Lung (tissue), 12 donors: ENCODE measurements around the gene BPIFB3. TPM values are rescaled to one million over a fixed set of nuclear protein-coding genes. Genes with fewer than 3 reads are reported as not detected.

ENCODE experiments used
- ATAC-seq: fragments of 200-7000 bp; cut with Tn5 transposase; one replicate; pipeline ENCODE4 v1.9.1; 2020; ENCODE audit warnings: moderate number of reproducible peaks; ENCODE audit not compliant: insufficient read depth, low FRiP score
- DNase-seq, 3 donors: peaks; one replicate each; pipeline ENCODE4 v3.0.0-alpha.2; 2013 to 2017
- H3K27ac ChIP-seq, 2 donors: one replicate each; pipeline ENCODE4 v1.5.1; 2013; ENCODE audit warnings: mild to moderate bottlenecking in 2 of 2, moderate library complexity in 2 of 2, control low read depth in 1 of 2, inconsistent platforms in 1 of 2, low read depth in 1 of 2, low read length in 1 of 2
- H3K27me3 ChIP-seq, 3 donors: one replicate each; pipeline ENCODE4 v1.5.1; 2013; ENCODE audit warnings: low read length in 2 of 3; ENCODE audit not compliant: control insufficient read depth in 3 of 3, insufficient read depth in 3 of 3
- H3K36me3 ChIP-seq, 4 donors: one replicate each; pipeline ENCODE4 v1.5.1; 2013; ENCODE audit warnings: low read length in 4 of 4, mild to moderate bottlenecking in 1 of 4, moderate library complexity in 1 of 4; ENCODE audit not compliant: control insufficient read depth in 4 of 4, insufficient read depth in 4 of 4
- H3K4me1 ChIP-seq, 5 donors: one replicate each; pipeline ENCODE4 v1.5.1; 2013; ENCODE audit warnings: low read length in 5 of 5, mild to moderate bottlenecking in 2 of 5, moderate library complexity in 1 of 5; ENCODE audit not compliant: control insufficient read depth in 5 of 5, insufficient read depth in 5 of 5
- H3K4me3 ChIP-seq: one replicate; pipeline ENCODE4 v1.5.1; 2013; ENCODE audit warnings: mild to moderate bottlenecking, control low read depth, moderate library complexity
- H3K9ac ChIP-seq, 2 donors: one replicate each; pipeline ENCODE4 v1.5.1; 2013; ENCODE audit warnings: low read length in 2 of 2, control low read depth in 1 of 2; ENCODE audit not compliant: insufficient read depth in 1 of 2
- H3K9me3 ChIP-seq, 4 donors: one replicate each; pipeline ENCODE4 v1.5.1; 2013; ENCODE audit warnings: low read length in 3 of 4, mild to moderate bottlenecking in 1 of 4, moderate library complexity in 1 of 4; ENCODE audit not compliant: control insufficient read depth in 4 of 4, insufficient read depth in 3 of 4
- CTCF ChIP-seq: IDR thresholded peaks from 2 replicates; pipeline ENCODE4 v1.5.1; 2012; ENCODE audit warnings: mild to moderate bottlenecking; ENCODE audit errors: control extremely low read depth, extremely low read depth
- WGBS, 2 donors: extraction: QIAGEN DNeasy Blood & Tissue Kit; methylation state at CpG; one replicate each; pipeline ENCODE4 v1.1.7; 2013; 5-methylcytosine and 5-hydroxymethylcytosine counted together
- polyA plus RNA-seq, 2 donors: library from polyadenylated mRNA; stranded (reverse); fragments of 200-250 nt; gene quantifications; one replicate each; pipeline ENCODE4 v1.2.1, GENCODE V29; 2013
- total RNA-seq, 2 donors: library from RNA; depleted of rRNA in 1 of 2; stranded (reverse); fragments of >200 nt in 1 of 2; gene quantifications; one replicate each; pipeline ENCODE4 v1.2.1, GENCODE V29; 2014 to 2021
- donor health status: control.
- donor health status: control.
- donor health status: Bipolar disorder and iron deficiency.
- donor health status: healthy.
- donor health status: DM: yes; HTN: yes; CAD: no.

The BPIFB3 gene
- total and polyA plus RNA-seq, 4 donors: not detected

GRCh38 chr20:33110147-33110825, 56.6 kb downstream of the BPIFB3 start:
- Histone ChIP-seq H3K9me3 (peaks cover 0 to 3% (median 0%) of the 10 kb centered on the region in 4 donors), H3K4me3 (no peak overlapping the region), H3K4me1 (no peaks in the 10 kb centered on the region), H3K36me3 (no peaks in the 10 kb centered on the region), H3K27ac (no peak overlapping the region), H3K27me3 (peaks cover 0 to 2% (median 0%) of the 10 kb centered on the region in 3 donors), H3K9ac (no peak overlapping the region)
- ATAC-seq (no peak), DNase-seq (no peak)
- no peak for TF ChIP-seq CTCF
- 78 to 83% methylated on average over 8 of the region's 8 CpGs for WGBS, 2 donors

DNA sequence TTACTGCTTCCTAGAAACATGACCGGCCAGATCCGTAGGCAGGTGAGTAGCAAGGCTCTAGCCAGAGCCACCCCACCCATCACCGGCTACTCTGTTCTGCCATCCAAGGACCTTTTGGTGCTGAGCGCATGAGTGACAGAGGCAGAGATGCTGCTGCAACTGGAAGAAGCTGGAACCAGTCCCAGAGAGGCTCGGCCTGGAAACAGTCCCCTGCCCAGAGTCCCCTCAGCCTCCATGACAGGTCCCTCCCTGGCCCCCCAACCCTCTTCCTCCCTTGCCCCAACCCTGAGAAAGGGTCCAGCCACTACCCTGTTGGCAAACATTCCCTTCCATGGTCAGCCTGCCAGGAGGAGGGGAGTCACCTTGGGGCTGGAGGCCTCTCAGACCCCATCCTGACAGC, 57.6 kb downstream of the BPIFB3 start:
- H3K4me3 ChIP-seq: no peak overlapping the region
- DNase-seq (no peak), ATAC-seq (no peak)
- 92 to 100% methylated on average over 5 of the region's 5 CpGs for WGBS, 2 donors
- peaks cover 0 to 3% (median 0%) of the 10 kb centered on the region in 4 donors for H3K9me3 ChIP-seq
- no peaks in the 10 kb centered on the region for H3K36me3 ChIP-seq
- H3K27me3 ChIP-seq: no peaks in the 10 kb centered on the region
- no peaks in the 10 kb centered on the region for H3K4me1 ChIP-seq
- no peak overlapping the region for H3K27ac ChIP-seq
- TF ChIP-seq CTCF: no peak
- no peak overlapping the region for H3K9ac ChIP-seq

GRCh38 chr20:33112547-33113386, 59.1 kb downstream of the BPIFB3 start:
- Histone ChIP-seq H3K27ac (no peak overlapping the region), H3K36me3 (no peaks in the 10 kb centered on the region), H3K4me3 (no peak overlapping the region), H3K27me3 (no peaks in the 10 kb centered on the region), H3K9me3 (peaks cover 0 to under 1% (median 0%) of the 10 kb centered on the region in 4 donors), H3K9ac (no peak overlapping the region), H3K4me1 (no peaks in the 10 kb centered on the region)
- TF ChIP-seq CTCF: no peak
- DNase-seq: no peak
- WGBS, 2 donors: 77 to 82% methylated on average over 7 of the region's 7 CpGs
- no peak for ATAC-seq
